ENCODE results near the gene CPPED1. TPM values are rescaled to one million over a fixed set of nuclear protein-coding genes. Genes with fewer than 3 reads are reported as not detected.

Gene CPPED1
- total RNA-seq, 1 donor: 40.0 TPM

- Histone ChIP-seq H3K4me3 (ENCODE audit: low read length) (no peak overlapping the region), H3K27me3 (ENCODE audit: insufficient read depth, low read length) (no peaks in the 10 kb centered on the region), H3K4me1 (ENCODE audit: insufficient read depth, low read length) (no peaks in the 10 kb centered on the region), H3K9me3 (ENCODE audit: low read depth, low read length) (no peaks in the 10 kb centered on the region)
Measured at GRCh38 chr16:12742741-12743140, 60.9 kb downstream of the CPPED1 start.

GRCh38 chr16:12740986-12741610 lies 62.6 kb downstream of the CPPED1 start:
- H3K4me3 ChIP-seq (ENCODE audit: low read length): no peak overlapping the region
- no peaks in the 10 kb centered on the region for H3K4me1 ChIP-seq (ENCODE audit: insufficient read depth, low read length)
- no peaks in the 10 kb centered on the region for H3K9me3 ChIP-seq (ENCODE audit: low read depth, low read length)
- H3K27me3 ChIP-seq (ENCODE audit: insufficient read depth, low read length): no peaks in the 10 kb centered on the region

GRCh38 chr16:12739738-12740137 lies 63.9 kb downstream of the CPPED1 start:
- no peaks in the 10 kb centered on the region for H3K4me1 ChIP-seq (ENCODE audit: insufficient read depth, low read length)
- no peak overlapping the region for H3K4me3 ChIP-seq (ENCODE audit: low read length)
- no peaks in the 10 kb centered on the region for H3K27me3 ChIP-seq (ENCODE audit: insufficient read depth, low read length)
- H3K9me3 ChIP-seq (ENCODE audit: low read depth, low read length): no peaks in the 10 kb centered on the region

- Histone ChIP-seq H3K4me3 (ENCODE audit: low read length) (no peak overlapping the region), H3K9me3 (ENCODE audit: low read depth, low read length) (peaks cover 7% of the 10 kb centered on the region), H3K4me1 (ENCODE audit: insufficient read depth, low read length) (no peaks in the 10 kb centered on the region), H3K27me3 (ENCODE audit: insufficient read depth, low read length) (no peaks in the 10 kb centered on the region)
Measured at GRCh38 chr16:12737563-12737962, 66.1 kb downstream of the CPPED1 start.

- Histone ChIP-seq H3K4me1 (ENCODE audit: insufficient read depth, low read length) (no peaks in the 10 kb centered on the region), H3K27me3 (ENCODE audit: insufficient read depth, low read length) (no peaks in the 10 kb centered on the region), H3K4me3 (ENCODE audit: low read length) (no peak overlapping the region), H3K9me3 (ENCODE audit: low read depth, low read length) (peaks cover 9% of the 10 kb centered on the region)
Measured at GRCh38 chr16:12735805-12736204, 67.9 kb downstream of the CPPED1 start.

GRCh38 chr16:12732600-12732999 lies 71.1 kb downstream of the CPPED1 start:
- Histone ChIP-seq H3K27me3 (ENCODE audit: insufficient read depth, low read length) (no peaks in the 10 kb centered on the region), H3K4me1 (ENCODE audit: insufficient read depth, low read length) (no peaks in the 10 kb centered on the region), H3K9me3 (ENCODE audit: low read depth, low read length) (peaks cover 9% of the 10 kb centered on the region), H3K4me3 (ENCODE audit: low read length) (no peak overlapping the region)

GRCh38 chr16:12729448-12729847 lies 74.2 kb downstream of the CPPED1 start:
- H3K27me3 ChIP-seq (ENCODE audit: insufficient read depth, low read length): no peaks in the 10 kb centered on the region

GRCh38 chr16:12728469-12728868 lies 75.2 kb downstream of the CPPED1 start:
- Histone ChIP-seq H3K9me3 (ENCODE audit: low read depth, low read length) (peaks cover 9% of the 10 kb centered on the region), H3K27me3 (ENCODE audit: insufficient read depth, low read length) (no peaks in the 10 kb centered on the region), H3K4me3 (ENCODE audit: low read length) (no peak overlapping the region), H3K4me1 (ENCODE audit: insufficient read depth, low read length) (no peaks in the 10 kb centered on the region)

More at GRCh38 chr16:12729448-12729847, 74.2 kb downstream of the CPPED1 start:
- Histone ChIP-seq H3K4me1 (ENCODE audit: insufficient read depth, low read length) (no peaks in the 10 kb centered on the region), H3K4me3 (ENCODE audit: low read length) (no peak overlapping the region), H3K9me3 (ENCODE audit: low read depth, low read length) (peaks cover 9% of the 10 kb centered on the region)

- no peaks in the 10 kb centered on the region for H3K27me3 ChIP-seq (ENCODE audit: insufficient read depth, low read length)
- no peaks in the 10 kb centered on the region for H3K4me1 ChIP-seq (ENCODE audit: insufficient read depth, low read length)
- no peaks in the 10 kb centered on the region for H3K9me3 ChIP-seq (ENCODE audit: low read depth, low read length)
- H3K4me3 ChIP-seq (ENCODE audit: low read length): no peak overlapping the region
Measured at GRCh38 chr16:12724226-12724625, 79.5 kb downstream of the CPPED1 start.

- Histone ChIP-seq H3K27me3 (ENCODE audit: insufficient read depth, low read length) (no peaks in the 10 kb centered on the region), H3K4me1 (ENCODE audit: insufficient read depth, low read length) (no peaks in the 10 kb centered on the region), H3K9me3 (ENCODE audit: low read depth, low read length) (no peaks in the 10 kb centered on the region), H3K4me3 (ENCODE audit: low read length) (no peak overlapping the region)
Measured at GRCh38 chr16:12723681-12724080, 80.0 kb downstream of the CPPED1 start.

- Histone ChIP-seq H3K9me3 (ENCODE audit: low read depth, low read length) (no peaks in the 10 kb centered on the region), H3K27me3 (ENCODE audit: insufficient read depth, low read length) (no peaks in the 10 kb centered on the region), H3K4me3 (ENCODE audit: low read length) (no peak overlapping the region), H3K4me1 (ENCODE audit: insufficient read depth, low read length) (no peaks in the 10 kb centered on the region)
Measured at GRCh38 chr16:12721841-12722421, 81.8 kb downstream of the CPPED1 start.

- no peaks in the 10 kb centered on the region for H3K9me3 ChIP-seq (ENCODE audit: low read depth, low read length)
- no peaks in the 10 kb centered on the region for H3K4me1 ChIP-seq (ENCODE audit: insufficient read depth, low read length)
- no peaks in the 10 kb centered on the region for H3K27me3 ChIP-seq (ENCODE audit: insufficient read depth, low read length)
- H3K4me3 ChIP-seq (ENCODE audit: low read length): no peak overlapping the region
Measured at GRCh38 chr16:12719972-12720371, 83.7 kb downstream of the CPPED1 start.

GRCh38 chr16:12716658-12717057 lies 87.0 kb downstream of the CPPED1 start:
- no peaks in the 10 kb centered on the region for H3K27me3 ChIP-seq (ENCODE audit: insufficient read depth, low read length)
- H3K4me1 ChIP-seq (ENCODE audit: insufficient read depth, low read length): peaks cover 10% of the 10 kb centered on the region
- no peak overlapping the region for H3K4me3 ChIP-seq (ENCODE audit: low read length)
- H3K9me3 ChIP-seq (ENCODE audit: low read depth, low read length): no peaks in the 10 kb centered on the region

GRCh38 chr16:12709807-12710206 lies 93.9 kb downstream of the CPPED1 start:
- Histone ChIP-seq H3K27me3 (ENCODE audit: insufficient read depth, low read length) (no peaks in the 10 kb centered on the region), H3K4me3 (ENCODE audit: low read length) (no peak overlapping the region), H3K4me1 (ENCODE audit: insufficient read depth, low read length) (peaks cover 10% of the 10 kb centered on the region), H3K9me3 (ENCODE audit: low read depth, low read length) (no peaks in the 10 kb centered on the region)

- H3K27me3 ChIP-seq (ENCODE audit: insufficient read depth, low read length): no peaks in the 10 kb centered on the region
- H3K9me3 ChIP-seq (ENCODE audit: low read depth, low read length): no peaks in the 10 kb centered on the region
- H3K4me1 ChIP-seq (ENCODE audit: insufficient read depth, low read length): peaks cover 3% of the 10 kb centered on the region
- no peak overlapping the region for H3K4me3 ChIP-seq (ENCODE audit: low read length)
Measured at GRCh38 chr16:12708266-12708665, 95.4 kb downstream of the CPPED1 start.

GRCh38 chr16:12706628-12707027 lies 97.1 kb downstream of the CPPED1 start:
- H3K4me3 ChIP-seq (ENCODE audit: low read length): no peak overlapping the region
- H3K27me3 ChIP-seq (ENCODE audit: insufficient read depth, low read length): no peaks in the 10 kb centered on the region
- H3K4me1 ChIP-seq (ENCODE audit: insufficient read depth, low read length): no peaks in the 10 kb centered on the region
- H3K9me3 ChIP-seq (ENCODE audit: low read depth, low read length): no peaks in the 10 kb centered on the region

Measured in mononuclear cell (primary cell).